SK-N-SH (cell line): ENCODE measurements around the gene VSIG10L. TPM values are rescaled to one million over a fixed set of nuclear protein-coding genes. Genes with fewer than 3 reads are reported as not detected.

ENCODE experiments used
- CTCF ChIA-PET: fragments of 300-600, 350-600 bp; formaldehyde crosslinking; extraction: SDS; loops from one replicate; lab custom pipeline; 2021; lab: Yijun Ruan, JAX
- POLR2A ChIA-PET: fragments of 350-600 bp; sonication (Branson Sonifier 250); formaldehyde crosslinking; extraction: SDS; loops from one replicate; lab custom pipeline; 2020; ENCODE audit warnings: antibody characterized with exemption, inconsistent platforms; lab: Yijun Ruan, JAX
- DNase-seq: peaks from one replicate; pipeline ENCODE4 v3.0.0; 2012
- H2AFZ ChIP-seq: fragments of 200-600 bp; sonication (generic); 2 replicates; pipeline ENCODE4 v1.8.1; 2016; ENCODE audit warnings: antibody characterized with exemption, mild to moderate bottlenecking, low read depth
- H3F3A ChIP-seq: fragments of 200-600 bp; sonication (generic); replicated peaks from 2 replicates; pipeline ENCODE3; 2016; ENCODE audit warnings: antibody characterized with exemption, mild to moderate bottlenecking; ENCODE audit not compliant: insufficient read depth
- H3K27ac ChIP-seq, 2 experiments: fragments of 200-500 bp in 1 of 2; fragments of 200-600 bp in 1 of 2; sonication (Bioruptor generic) in 1 of 2; sonication (generic), shearing (Covaris generic) in 1 of 2; 2 replicates each; pipeline versions ENCODE4 v1.5.1 to v1.6.1; 2014 to 2016; ENCODE audit warnings: low read depth in 2 of 2, inconsistent platforms in 1 of 2, low read length in 1 of 2, mild to moderate bottlenecking in 1 of 2, mixed read lengths in 1 of 2
- H3K27me3 ChIP-seq: fragments of 200-600 bp; sonication (generic), shearing (Covaris generic); 2 replicates; pipeline ENCODE4 v1.6.1; 2016; ENCODE audit warnings: mixed run types; ENCODE audit not compliant: insufficient read depth
- H3K36me3 ChIP-seq, 2 experiments: fragments of 200-500 bp in 1 of 2; fragments of 200-600 bp in 1 of 2; sonication (Bioruptor generic) in 1 of 2; sonication (generic) in 1 of 2; replicated peaks in 1 of 2; 2 replicates each; pipeline versions ENCODE3 to v1.5.1; 2014 to 2016; ENCODE audit warnings: low read length in 1 of 2, mild to moderate bottlenecking in 1 of 2; ENCODE audit not compliant: insufficient read depth in 2 of 2, control insufficient read depth in 1 of 2
- H3K4me1 ChIP-seq, 2 experiments: fragments of 200-500 bp in 1 of 2; fragments of 200-600 bp in 1 of 2; sonication (Bioruptor generic) in 1 of 2; sonication (generic), shearing (Covaris generic) in 1 of 2; 2 replicates each; pipeline versions ENCODE4 v1.5.1 to v1.6.1; 2014 to 2016; ENCODE audit warnings: low read depth in 1 of 2, low read length in 1 of 2, mixed run types in 1 of 2; ENCODE audit not compliant: insufficient read depth in 2 of 2, control insufficient read depth in 1 of 2
- H3K4me2 ChIP-seq: fragments of 200-600 bp; sonication (generic), shearing (Covaris generic); 2 replicates; pipeline ENCODE4 v1.6.1; 2017; ENCODE audit warnings: mixed run types
- H3K4me3 ChIP-seq, 2 experiments: fragments of 200-500 bp in 1 of 2; fragments of 200-600 bp in 1 of 2; sonication (Bioruptor generic) in 1 of 2; sonication (generic), shearing (Covaris generic) in 1 of 2; 2 replicates each; pipeline versions ENCODE4 v1.5.1 to v1.8.1; 2014 to 2016; ENCODE audit warnings: low read depth in 2 of 2, inconsistent platforms in 1 of 2, low read length in 1 of 2, mild to moderate bottlenecking in 1 of 2, mixed read lengths in 1 of 2, moderate library complexity in 1 of 2
- H3K79me2 ChIP-seq: fragments of 200-600 bp; sonication (generic); 2 replicates; pipeline ENCODE4 v1.8.1; 2017; ENCODE audit warnings: mild to moderate bottlenecking; ENCODE audit not compliant: insufficient read depth
- H3K9ac ChIP-seq: fragments of 200-600 bp; sonication (generic); 2 replicates; pipeline ENCODE4 v1.6.1; 2017; ENCODE audit warnings: mixed run types
- H3K9me2 ChIP-seq: fragments of 200-600 bp; sonication (generic); 2 replicates; pipeline ENCODE4 v1.6.1; 2017; ENCODE audit warnings: mixed run types
- H3K9me3 ChIP-seq: fragments of 200-600 bp; sonication (generic); 2 replicates; pipeline ENCODE4 v1.6.1; 2017; ENCODE audit warnings: mixed run types, mild to moderate bottlenecking, moderate library complexity
- H4K20me1 ChIP-seq: fragments of 200-600 bp; sonication (generic); 2 replicates; pipeline ENCODE4 v1.6.1; 2017; ENCODE audit warnings: mild to moderate bottlenecking, mixed run types; ENCODE audit not compliant: insufficient read depth
- CHD2 ChIP-seq: fragments of 150-350 bp; IDR thresholded peaks from 2 replicates; pipeline ENCODE4 v1.6.1; 2018; ENCODE audit warnings: low read length; ENCODE audit not compliant: partially characterized antibody
- EP300 ChIP-seq, 2 experiments: IDR thresholded peaks; 2 replicates each; pipeline versions ENCODE4 v1.4.0 to v1.6.1; 2012; ENCODE audit warnings: borderline replicate concordance in 1 of 2, low read depth in 1 of 2, low read length in 1 of 2
- EZH2phosphoT487 ChIP-seq: fragments of 200-600 bp; sonication (generic); IDR thresholded peaks from 2 replicates; pipeline ENCODE4 v1.6.1; 2017; ENCODE audit warnings: low read depth, mixed run types, mild to moderate bottlenecking, antibody characterized with exemption, moderate library complexity, borderline replicate concordance
- FOXJ3 ChIP-seq: sonication (generic); formaldehyde crosslinking; IDR thresholded peaks from 2 replicates; pipeline ENCODE4 v1.5.1; 2020; ENCODE audit warnings: mild to moderate bottlenecking, missing genetic modification reagents
- FOXM1 ChIP-seq: IDR thresholded peaks from 2 replicates; pipeline ENCODE4 v1.4.0; 2012; ENCODE audit warnings: low read depth, mild to moderate bottlenecking
- GABPA ChIP-seq: IDR thresholded peaks from 2 replicates; pipeline ENCODE4 v1.4.0; 2012; ENCODE audit warnings: low read depth, mild to moderate bottlenecking
- GATA2 ChIP-seq: sonication (generic); formaldehyde crosslinking; IDR thresholded peaks from 2 replicates; pipeline ENCODE4 v1.5.0; 2020; ENCODE audit warnings: mild to moderate bottlenecking, missing genetic modification reagents
- JUND ChIP-seq: IDR thresholded peaks from 2 replicates; pipeline ENCODE4 v1.4.0; 2012
- MAX ChIP-seq: IDR thresholded peaks from 2 replicates; pipeline ENCODE4 v1.4.0; 2012; ENCODE audit warnings: low read depth
- MXI1 ChIP-seq: IDR thresholded peaks from 2 replicates; pipeline ENCODE4 v1.6.1; 2012; ENCODE audit warnings: mild to moderate bottlenecking, low read depth, low read length, improper control_type of control experiment
- NFIC ChIP-seq: IDR thresholded peaks from 2 replicates; pipeline ENCODE4 v1.4.0; 2012; ENCODE audit warnings: borderline replicate concordance
- NRF1 ChIP-seq: IDR thresholded peaks from 2 replicates; pipeline ENCODE4 v1.6.1; 2012; ENCODE audit warnings: low read depth, mild to moderate bottlenecking, low read length
- RAD21 ChIP-seq: IDR thresholded peaks from 2 replicates; pipeline ENCODE4 v1.6.1; 2012; ENCODE audit warnings: mild to moderate bottlenecking, low read length
- TCF12 ChIP-seq: IDR thresholded peaks from 2 replicates; pipeline ENCODE4 v1.4.0; 2012
- USF1 ChIP-seq: IDR thresholded peaks from 2 replicates; pipeline ENCODE4 v1.4.0; 2012; ENCODE audit warnings: low read depth, borderline replicate concordance
- WGBS: methylation state at CpG from one replicate; pipeline ENCODE4 v1.1.6; 2017; ENCODE audit warnings: low lambda C conversion rate; 5-methylcytosine and 5-hydroxymethylcytosine counted together
- polyA plus RNA-seq, 3 experiments: library from polyadenylated mRNA; depleted of rRNA; stranded (reverse); fragments of >200 nt; gene quantifications; 2 replicates each; pipeline ENCODE4 v1.2.3, GENCODE V29; 2012
- TF ChIP-seq, protein P1 (sequence below): IDR thresholded peaks from 2 replicates; pipeline ENCODE4 v1.6.1; 2012; ENCODE audit warnings: mild to moderate bottlenecking, low read depth, low read length, moderate library complexity
- TF ChIP-seq, protein P2 (sequence below): IDR thresholded peaks from 2 replicates; pipeline ENCODE4 v1.4.0; 2012; ENCODE audit warnings: low read depth, borderline replicate concordance
- TF ChIP-seq, protein P3 (sequence below): fragments of 150-350 bp; IDR thresholded peaks from 2 replicates; pipeline ENCODE4 v1.6.1; 2017; ENCODE audit warnings: antibody characterized with exemption, low read length, low read depth, borderline replicate concordance

VSIG10L gene
- polyA plus RNA-seq, 1 of the 3 experiments (the other 2 are of a cell fraction): 2.7 TPM

DNA sequence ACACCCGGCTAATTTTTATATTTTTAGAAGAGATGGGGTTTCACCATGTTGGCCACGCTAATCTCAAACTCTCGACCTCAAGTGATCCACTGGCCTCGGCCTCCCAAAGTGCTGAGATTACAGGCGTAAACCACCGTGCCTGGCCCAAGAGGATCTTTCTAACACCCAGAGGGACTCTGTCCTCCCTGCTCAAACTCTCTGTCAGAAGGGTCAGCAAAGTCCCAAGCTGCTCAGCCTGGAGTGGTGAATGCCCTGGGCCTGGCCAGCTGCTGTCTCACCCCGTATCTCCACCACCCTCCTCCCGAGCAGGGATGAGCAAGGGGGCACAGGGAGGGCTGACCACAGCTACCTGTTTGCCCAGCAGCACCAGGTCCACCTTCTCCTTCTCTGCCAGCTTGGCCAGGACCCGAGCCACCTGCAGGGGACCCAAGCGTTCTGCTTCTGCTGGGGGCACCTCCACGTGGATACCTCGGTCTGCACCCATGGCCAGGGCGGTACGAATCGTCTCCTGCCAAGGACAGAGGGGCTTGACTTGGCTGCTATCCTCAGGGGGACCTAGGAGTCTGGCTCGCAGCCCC, 10.9 kb upstream of the VSIG10L start:
- Histone ChIP-seq H4K20me1 (no peaks in the 10 kb centered on the region), H3K27ac (no peak overlapping the region), H3K4me3 (no peak overlapping the region), H3K9ac (no peak overlapping the region), H3K4me1 (no peaks in the 10 kb centered on the region; a peak in 1 of 4 replicates), H3K36me3 (no peaks in the 10 kb centered on the region), H3K27me3 (no peaks in the 10 kb centered on the region), H3K9me3 (no peaks in the 10 kb centered on the region), H3F3A (no peaks in the 10 kb centered on the region), H3K4me2 (no peak overlapping the region), H3K9me2 (no peaks in the 10 kb centered on the region), H2AFZ (no peak overlapping the region), H3K79me2 (no peaks in the 10 kb centered on the region)
- POLR2A ChIA-PET: no interaction called here
- no peak for DNase-seq
- CTCF ChIA-PET: no interaction called here
- 97% methylated on average over 16 of the region's 16 CpGs for WGBS
- TF ChIP-seq, protein P1, sequence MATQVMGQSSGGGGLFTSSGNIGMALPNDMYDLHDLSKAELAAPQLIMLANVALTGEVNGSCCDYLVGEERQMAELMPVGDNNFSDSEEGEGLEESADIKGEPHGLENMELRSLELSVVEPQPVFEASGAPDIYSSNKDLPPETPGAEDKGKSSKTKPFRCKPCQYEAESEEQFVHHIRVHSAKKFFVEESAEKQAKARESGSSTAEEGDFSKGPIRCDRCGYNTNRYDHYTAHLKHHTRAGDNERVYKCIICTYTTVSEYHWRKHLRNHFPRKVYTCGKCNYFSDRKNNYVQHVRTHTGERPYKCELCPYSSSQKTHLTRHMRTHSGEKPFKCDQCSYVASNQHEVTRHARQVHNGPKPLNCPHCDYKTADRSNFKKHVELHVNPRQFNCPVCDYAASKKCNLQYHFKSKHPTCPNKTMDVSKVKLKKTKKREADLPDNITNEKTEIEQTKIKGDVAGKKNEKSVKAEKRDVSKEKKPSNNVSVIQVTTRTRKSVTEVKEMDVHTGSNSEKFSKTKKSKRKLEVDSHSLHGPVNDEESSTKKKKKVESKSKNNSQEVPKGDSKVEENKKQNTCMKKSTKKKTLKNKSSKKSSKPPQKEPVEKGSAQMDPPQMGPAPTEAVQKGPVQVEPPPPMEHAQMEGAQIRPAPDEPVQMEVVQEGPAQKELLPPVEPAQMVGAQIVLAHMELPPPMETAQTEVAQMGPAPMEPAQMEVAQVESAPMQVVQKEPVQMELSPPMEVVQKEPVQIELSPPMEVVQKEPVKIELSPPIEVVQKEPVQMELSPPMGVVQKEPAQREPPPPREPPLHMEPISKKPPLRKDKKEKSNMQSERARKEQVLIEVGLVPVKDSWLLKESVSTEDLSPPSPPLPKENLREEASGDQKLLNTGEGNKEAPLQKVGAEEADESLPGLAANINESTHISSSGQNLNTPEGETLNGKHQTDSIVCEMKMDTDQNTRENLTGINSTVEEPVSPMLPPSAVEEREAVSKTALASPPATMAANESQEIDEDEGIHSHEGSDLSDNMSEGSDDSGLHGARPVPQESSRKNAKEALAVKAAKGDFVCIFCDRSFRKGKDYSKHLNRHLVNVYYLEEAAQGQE: no peak
- TF ChIP-seq MXI1: no peak
- no peak for TF ChIP-seq JUND
- no peak for TF ChIP-seq CHD2
- no peak for TF ChIP-seq NRF1
- TF ChIP-seq USF1: no peak
- TF ChIP-seq RAD21: no peak
- TF ChIP-seq EP300 (IDR thresholded peaks at IDR 0.05; ENCODE audit: borderline replicate concordance in 1 of 2, low read depth in 1 of 2, low read length in 1 of 2): no peak
- no peak for TF ChIP-seq GABPA
- TF ChIP-seq, protein P2, sequence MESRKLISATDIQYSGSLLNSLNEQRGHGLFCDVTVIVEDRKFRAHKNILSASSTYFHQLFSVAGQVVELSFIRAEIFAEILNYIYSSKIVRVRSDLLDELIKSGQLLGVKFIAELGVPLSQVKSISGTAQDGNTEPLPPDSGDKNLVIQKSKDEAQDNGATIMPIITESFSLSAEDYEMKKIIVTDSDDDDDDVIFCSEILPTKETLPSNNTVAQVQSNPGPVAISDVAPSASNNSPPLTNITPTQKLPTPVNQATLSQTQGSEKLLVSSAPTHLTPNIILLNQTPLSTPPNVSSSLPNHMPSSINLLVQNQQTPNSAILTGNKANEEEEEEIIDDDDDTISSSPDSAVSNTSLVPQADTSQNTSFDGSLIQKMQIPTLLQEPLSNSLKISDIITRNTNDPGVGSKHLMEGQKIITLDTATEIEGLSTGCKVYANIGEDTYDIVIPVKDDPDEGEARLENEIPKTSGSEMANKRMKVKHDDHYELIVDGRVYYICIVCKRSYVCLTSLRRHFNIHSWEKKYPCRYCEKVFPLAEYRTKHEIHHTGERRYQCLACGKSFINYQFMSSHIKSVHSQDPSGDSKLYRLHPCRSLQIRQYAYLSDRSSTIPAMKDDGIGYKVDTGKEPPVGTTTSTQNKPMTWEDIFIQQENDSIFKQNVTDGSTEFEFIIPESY: no peak
- no peak for TF ChIP-seq NFIC
- TF ChIP-seq, protein P3, sequence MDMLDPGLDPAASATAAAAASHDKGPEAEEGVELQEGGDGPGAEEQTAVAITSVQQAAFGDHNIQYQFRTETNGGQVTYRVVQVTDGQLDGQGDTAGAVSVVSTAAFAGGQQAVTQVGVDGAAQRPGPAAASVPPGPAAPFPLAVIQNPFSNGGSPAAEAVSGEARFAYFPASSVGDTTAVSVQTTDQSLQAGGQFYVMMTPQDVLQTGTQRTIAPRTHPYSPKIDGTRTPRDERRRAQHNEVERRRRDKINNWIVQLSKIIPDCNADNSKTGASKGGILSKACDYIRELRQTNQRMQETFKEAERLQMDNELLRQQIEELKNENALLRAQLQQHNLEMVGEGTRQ: no peak
- no peak for TF ChIP-seq FOXM1
- TF ChIP-seq MAX: no peak
- no peak for TF ChIP-seq FOXJ3 (CRISPR knock-in tag)
- no peak for TF ChIP-seq GATA2 (CRISPR knock-in tag)
- no peak for TF ChIP-seq TCF12
- TF ChIP-seq EZH2phosphoT487: no peak
